HepG2 (cell line): Measurements from ENCODE around the gene EIF3A. TPM values are rescaled to one million over a fixed set of nuclear protein-coding genes. Genes with fewer than 3 reads are reported as not detected.

Experiments
- BORCS8-MEF2B ChIP-seq: sonication (generic); formaldehyde crosslinking; IDR thresholded peaks from 2 replicates; pipeline ENCODE4 v1.8.0; 2022; ENCODE audit warnings: mild to moderate bottlenecking, missing genetic modification reagents
- HNRNPL ChIP-seq: fragments of 200-400 bp; formaldehyde crosslinking; IDR thresholded peaks from 2 replicates; pipeline ENCODE4 v1.6.1; 2017; ENCODE audit warnings: mild to moderate bottlenecking, low read depth, low read length
- MBNL3 ChIP-seq: fragments of 250-450 bp; sonication (Bioruptor Pico); conservative IDR thresholded peaks from 2 replicates; pipeline ENCODE4 v1.8.0; 2022; ENCODE audit warnings: mild to moderate bottlenecking, inconsistent platforms
- NFE2L2 ChIP-seq: fragments of 150-350 bp; IDR thresholded peaks from 2 replicates; pipeline ENCODE4 v1.6.1; 2014; ENCODE audit warnings: low read length
- NR2C2 ChIP-seq: sonication (generic); formaldehyde crosslinking; IDR thresholded peaks from 2 replicates; pipeline ENCODE4 v1.4.0; 2020; ENCODE audit warnings: missing genetic modification reagents, mild to moderate bottlenecking, moderate library complexity, borderline replicate concordance
- PHF5A ChIP-seq: IDR thresholded peaks from one replicate; pipeline ENCODE4 v1.6.1; 2018; ENCODE audit warnings: low read depth, missing genetic modification reagents; ENCODE audit not compliant: unreplicated experiment
- PTBP1 ChIP-seq: fragments of 200-400 bp; formaldehyde crosslinking; IDR thresholded peaks from 2 replicates; pipeline ENCODE4 v1.6.1; 2018; ENCODE audit warnings: low read length, low read depth; ENCODE audit not compliant: poor library complexity, severe bottlenecking
- SOX6 ChIP-seq, 2 experiments: fragments of 450-650 bp in 1 of 2; sonication (generic) in 1 of 2; formaldehyde crosslinking in 1 of 2; IDR thresholded peaks; 2 replicates each; pipeline versions ENCODE4 v1.4.0 to v1.6.1; 2017 to 2020; ENCODE audit warnings: antibody characterized with exemption in 1 of 2, mild to moderate bottlenecking in 1 of 2, missing genetic modification reagents in 1 of 2
- TFDP1 ChIP-seq: IDR thresholded peaks from 2 replicates; pipeline ENCODE4 v1.6.1; 2016; ENCODE audit warnings: missing compliant biosample characterization, missing genetic modification reagents, borderline replicate concordance
- ZBTB7A ChIP-seq: sonication (generic); formaldehyde crosslinking; IDR thresholded peaks from 2 replicates; pipeline ENCODE4 v1.8.0; 2022; ENCODE audit warnings: mild to moderate bottlenecking, missing genetic modification reagents
- ZNF253 ChIP-seq: sonication (generic); formaldehyde crosslinking; IDR thresholded peaks from 2 replicates; pipeline ENCODE4 v1.8.0; 2022; ENCODE audit warnings: mild to moderate bottlenecking, missing genetic modification reagents, borderline replicate concordance
- ZNF343 ChIP-seq: sonication (generic); formaldehyde crosslinking; IDR thresholded peaks from 2 replicates; pipeline ENCODE4 v1.4.0; 2020; ENCODE audit warnings: mild to moderate bottlenecking, missing genetic modification reagents
- ZNF44 ChIP-seq: sonication (generic); formaldehyde crosslinking; IDR thresholded peaks from 2 replicates; pipeline ENCODE4 v1.5.1; 2020; ENCODE audit warnings: mild to moderate bottlenecking, missing genetic modification reagents
- ZNF512 ChIP-seq: sonication (generic); formaldehyde crosslinking; IDR thresholded peaks from 2 replicates; pipeline ENCODE4 v1.4.0; 2020; ENCODE audit warnings: mild to moderate bottlenecking, missing genetic modification reagents
- ZNF530 ChIP-seq: sonication (generic); formaldehyde crosslinking; IDR thresholded peaks from 2 replicates; pipeline ENCODE4 v1.5.0; 2020; ENCODE audit warnings: low read depth, mild to moderate bottlenecking, missing genetic modification reagents
- ZNF563 ChIP-seq: sonication (generic); formaldehyde crosslinking; IDR thresholded peaks from 2 replicates; pipeline ENCODE4 v1.8.0; 2022; ENCODE audit warnings: mild to moderate bottlenecking, moderate library complexity, missing genetic modification reagents
- ZNF672 ChIP-seq: sonication (generic); formaldehyde crosslinking; IDR thresholded peaks from 2 replicates; pipeline ENCODE4 v1.8.1; 2022; ENCODE audit warnings: missing genetic modification reagents
- ZNF737 ChIP-seq: sonication (generic); formaldehyde crosslinking; IDR thresholded peaks from 2 replicates; pipeline ENCODE4 v1.5.0; 2020; ENCODE audit warnings: missing genetic modification reagents, mild to moderate bottlenecking, borderline replicate concordance
- ZNF780A ChIP-seq: sonication (generic); formaldehyde crosslinking; IDR thresholded peaks from 2 replicates; pipeline ENCODE4 v1.8.0; 2022; ENCODE audit warnings: mild to moderate bottlenecking, missing genetic modification reagents, moderate library complexity
- polyA plus RNA-seq, 8 experiments: library from polyadenylated mRNA; depleted of rRNA in 3 of 8; stranded (reverse) in 7 of 8; unstranded in 1 of 8; fragments of >200 nt; fragmentation: Illumina TruSeq in 4 of 8; extraction: Trizol in 4 of 8; gene quantifications; 2 replicates each; pipeline versions ENCODE4 v1.2.1 to v1.2.3, GENCODE V29; 2011 to 2016; ENCODE audit warnings: low read depth in 4 of 8, missing spikeins in 1 of 8, mixed read lengths in 1 of 8; ENCODE audit not compliant: insufficient read depth in 1 of 8
- total RNA-seq, 5 experiments: library from RNA; depleted of rRNA; stranded (reverse); fragments of >200 nt; fragmentation: Illumina TruSeq; extraction: Trizol; gene quantifications; 2 replicates each; pipeline ENCODE4 v1.2.3, GENCODE V29; 2016; ENCODE audit warnings: low read depth in 1 of 5
- TF ChIP-seq, protein P1 (sequence below): sonication (generic); formaldehyde crosslinking; IDR thresholded peaks from 2 replicates; pipeline ENCODE4 v1.4.0; 2020; ENCODE audit warnings: missing genetic modification reagents, borderline replicate concordance
- TF ChIP-seq, protein P2 (sequence below): sonication (generic); formaldehyde crosslinking; IDR thresholded peaks from 2 replicates; pipeline ENCODE4 v1.4.0; 2020; ENCODE audit warnings: missing genetic modification reagents
- TF ChIP-seq, protein P3 (sequence below): sonication (generic); formaldehyde crosslinking; IDR thresholded peaks from 2 replicates; pipeline ENCODE4 v1.5.0; 2020; ENCODE audit warnings: mild to moderate bottlenecking, missing genetic modification reagents

The EIF3A gene
- total and polyA plus RNA-seq, 2 of the 13 experiments (the other 11 are each of a cell fraction or from before 2014, with no cell fraction given): 25.6 to 117 TPM

DNA sequence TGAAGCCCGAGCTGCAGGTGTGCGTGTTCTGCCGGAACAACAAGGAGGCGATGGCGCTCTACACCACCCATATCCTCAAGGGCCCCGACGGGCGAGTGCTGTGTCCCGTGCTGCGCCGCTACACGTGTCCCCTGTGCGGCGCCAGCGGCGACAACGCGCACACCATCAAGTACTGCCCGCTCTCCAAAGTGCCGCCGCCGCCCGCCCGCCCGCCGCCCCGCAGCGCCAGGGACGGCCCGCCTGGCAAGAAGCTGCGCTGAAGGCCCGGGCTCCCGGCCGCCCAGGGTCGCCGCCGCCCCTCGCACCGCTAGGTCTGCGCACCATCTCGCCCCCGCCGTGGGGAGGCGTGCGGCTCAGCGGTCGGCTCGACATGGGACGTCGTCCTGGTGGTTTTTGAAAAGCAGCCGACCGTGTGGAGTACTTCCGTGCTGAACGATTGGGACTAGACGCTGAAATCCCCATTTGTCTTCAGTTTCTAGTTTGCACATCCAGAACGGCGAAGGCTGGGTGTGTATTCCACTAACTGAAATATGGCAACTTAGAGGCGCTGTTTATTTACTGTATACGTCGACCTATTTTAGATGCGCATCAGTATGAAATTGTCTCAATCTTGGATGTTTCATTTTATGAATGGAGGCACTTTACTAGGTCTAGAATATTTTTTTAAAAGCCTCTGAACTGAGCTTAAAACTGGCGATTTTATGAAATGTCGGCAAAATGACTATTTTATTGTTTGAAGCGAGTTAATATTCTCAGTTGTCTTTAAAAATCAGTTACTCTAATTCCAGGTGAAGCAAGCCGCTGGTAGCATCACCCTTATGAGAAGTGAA, 50.0 kb downstream of the EIF3A start (continued):
- TF ChIP-seq ZNF253 (peak; percentile 65; the same call in 1 of the 2 replicates), ZNF737 (CRISPR knock-in tag) (no peak), ZNF530 (CRISPR knock-in tag) (no peak), ZNF672 (no peak), ZNF563 (CRISPR knock-in tag) (no peak; the same call in none of the 2 replicates), ZBTB7A (CRISPR knock-in tag) (no peak), ZNF343 (CRISPR knock-in tag) (no peak), PHF5A (CRISPR knock-in tag) (no peak), NR2C2 (no peak), ZNF44 (CRISPR knock-in tag) (no peak), TFDP1 (CRISPR knock-in tag) (0 out of 2 replicates have a peak, but pooled peaks have one; percentile 42), ZNF512 (CRISPR knock-in tag) (no peak), BORCS8-MEF2B (CRISPR knock-in tag) (no peak), SOX6 (IDR thresholded peaks at IDR 0.05) (no peak), SOX6 (CRISPR knock-in tag; IDR thresholded peaks at IDR 0.05) (no peak), HNRNPL (no peak), ZNF780A (0 out of 2 replicates have a peak, but pooled peaks have one; percentile 39), PTBP1 (no peak), MBNL3 (CRISPR knock-in tag) (no peak), NFE2L2 (no peak)
- TF ChIP-seq, protein P1, sequence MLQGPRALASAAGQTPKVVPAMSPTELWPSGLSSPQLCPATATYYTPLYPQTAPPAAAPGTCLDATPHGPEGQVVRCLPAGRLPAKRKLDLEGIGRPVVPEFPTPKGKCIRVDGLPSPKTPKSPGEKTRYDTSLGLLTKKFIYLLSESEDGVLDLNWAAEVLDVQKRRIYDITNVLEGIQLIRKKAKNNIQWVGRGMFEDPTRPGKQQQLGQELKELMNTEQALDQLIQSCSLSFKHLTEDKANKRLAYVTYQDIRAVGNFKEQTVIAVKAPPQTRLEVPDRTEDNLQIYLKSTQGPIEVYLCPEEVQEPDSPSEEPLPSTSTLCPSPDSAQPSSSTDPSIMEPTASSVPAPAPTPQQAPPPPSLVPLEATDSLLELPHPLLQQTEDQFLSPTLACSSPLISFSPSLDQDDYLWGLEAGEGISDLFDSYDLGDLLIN: no peak
- TF ChIP-seq, protein P2, sequence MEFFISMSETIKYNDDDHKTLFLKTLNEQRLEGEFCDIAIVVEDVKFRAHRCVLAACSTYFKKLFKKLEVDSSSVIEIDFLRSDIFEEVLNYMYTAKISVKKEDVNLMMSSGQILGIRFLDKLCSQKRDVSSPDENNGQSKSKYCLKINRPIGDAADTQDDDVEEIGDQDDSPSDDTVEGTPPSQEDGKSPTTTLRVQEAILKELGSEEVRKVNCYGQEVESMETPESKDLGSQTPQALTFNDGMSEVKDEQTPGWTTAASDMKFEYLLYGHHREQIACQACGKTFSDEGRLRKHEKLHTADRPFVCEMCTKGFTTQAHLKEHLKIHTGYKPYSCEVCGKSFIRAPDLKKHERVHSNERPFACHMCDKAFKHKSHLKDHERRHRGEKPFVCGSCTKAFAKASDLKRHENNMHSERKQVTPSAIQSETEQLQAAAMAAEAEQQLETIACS (CRISPR knock-in tag): 0 out of 2 replicates have a peak, but pooled peaks have one; percentile 30
- TF ChIP-seq, protein P3, sequence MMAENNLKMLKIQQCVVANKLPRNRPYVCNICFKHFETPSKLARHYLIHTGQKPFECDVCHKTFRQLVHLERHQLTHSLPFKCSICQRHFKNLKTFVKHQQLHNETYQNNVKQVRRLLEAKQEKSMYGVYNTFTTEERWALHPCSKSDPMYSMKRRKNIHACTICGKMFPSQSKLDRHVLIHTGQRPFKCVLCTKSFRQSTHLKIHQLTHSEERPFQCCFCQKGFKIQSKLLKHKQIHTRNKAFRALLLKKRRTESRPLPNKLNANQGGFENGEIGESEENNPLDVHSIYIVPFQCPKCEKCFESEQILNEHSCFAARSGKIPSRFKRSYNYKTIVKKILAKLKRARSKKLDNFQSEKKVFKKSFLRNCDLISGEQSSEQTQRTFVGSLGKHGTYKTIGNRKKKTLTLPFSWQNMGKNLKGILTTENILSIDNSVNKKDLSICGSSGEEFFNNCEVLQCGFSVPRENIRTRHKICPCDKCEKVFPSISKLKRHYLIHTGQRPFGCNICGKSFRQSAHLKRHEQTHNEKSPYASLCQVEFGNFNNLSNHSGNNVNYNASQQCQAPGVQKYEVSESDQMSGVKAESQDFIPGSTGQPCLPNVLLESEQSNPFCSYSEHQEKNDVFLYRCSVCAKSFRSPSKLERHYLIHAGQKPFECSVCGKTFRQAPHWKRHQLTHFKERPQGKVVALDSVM (CRISPR knock-in tag): no peak
